ENCODE measurements around the gene CFAP20DC.

CFAP20DC gene

DNA sequence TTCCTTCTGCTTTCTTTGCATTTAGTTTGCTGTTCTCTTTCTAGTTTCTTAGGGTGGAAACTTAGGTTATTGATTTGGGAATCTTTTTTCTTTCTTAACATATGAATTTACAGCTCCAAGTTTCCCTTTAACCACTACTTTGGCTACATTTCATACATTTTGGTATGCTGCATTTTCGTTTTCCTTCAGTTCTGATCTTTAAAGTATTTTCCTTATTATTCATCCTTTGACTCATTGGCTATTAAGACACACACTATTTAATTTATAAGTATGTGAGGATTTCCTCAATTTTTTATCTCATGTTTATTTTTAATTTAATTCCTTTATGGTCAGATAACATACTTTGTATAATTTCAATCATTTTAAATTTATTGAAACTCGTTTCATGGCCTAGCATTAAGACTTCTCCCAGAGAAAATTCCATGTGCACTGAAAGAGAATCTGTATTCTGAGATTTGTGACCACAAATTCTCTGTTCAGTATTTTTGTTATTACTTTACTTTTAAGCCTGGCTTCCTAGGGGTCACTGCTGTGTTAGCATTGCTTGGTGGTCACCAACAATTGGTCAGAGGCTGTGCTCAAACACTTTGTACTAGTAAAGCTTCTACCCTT lies 87.7 kb downstream of the CFAP20DC start:
- TF ChIP-seq, protein P1, sequence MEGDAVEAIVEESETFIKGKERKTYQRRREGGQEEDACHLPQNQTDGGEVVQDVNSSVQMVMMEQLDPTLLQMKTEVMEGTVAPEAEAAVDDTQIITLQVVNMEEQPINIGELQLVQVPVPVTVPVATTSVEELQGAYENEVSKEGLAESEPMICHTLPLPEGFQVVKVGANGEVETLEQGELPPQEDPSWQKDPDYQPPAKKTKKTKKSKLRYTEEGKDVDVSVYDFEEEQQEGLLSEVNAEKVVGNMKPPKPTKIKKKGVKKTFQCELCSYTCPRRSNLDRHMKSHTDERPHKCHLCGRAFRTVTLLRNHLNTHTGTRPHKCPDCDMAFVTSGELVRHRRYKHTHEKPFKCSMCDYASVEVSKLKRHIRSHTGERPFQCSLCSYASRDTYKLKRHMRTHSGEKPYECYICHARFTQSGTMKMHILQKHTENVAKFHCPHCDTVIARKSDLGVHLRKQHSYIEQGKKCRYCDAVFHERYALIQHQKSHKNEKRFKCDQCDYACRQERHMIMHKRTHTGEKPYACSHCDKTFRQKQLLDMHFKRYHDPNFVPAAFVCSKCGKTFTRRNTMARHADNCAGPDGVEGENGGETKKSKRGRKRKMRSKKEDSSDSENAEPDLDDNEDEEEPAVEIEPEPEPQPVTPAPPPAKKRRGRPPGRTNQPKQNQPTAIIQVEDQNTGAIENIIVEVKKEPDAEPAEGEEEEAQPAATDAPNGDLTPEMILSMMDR (IDR thresholded peaks at IDR 0.05; ENCODE audit: control insufficient read depth, extremely low read depth, insufficient read depth): no peak
- DNase-seq (ENCODE audit: low read depth): no peak
- no peak overlapping the region for H3K4me3 ChIP-seq (ENCODE audit: low read depth, low read length)

- H3K4me3 ChIP-seq (ENCODE audit: low read depth, low read length): no peak overlapping the region
- TF ChIP-seq, protein P1 (IDR thresholded peaks at IDR 0.05; ENCODE audit: control insufficient read depth, extremely low read depth, insufficient read depth): no peak
- no peak for DNase-seq (ENCODE audit: low read depth)
These were observed 94.5 kb downstream of the CFAP20DC start for GRCh38 chr3:58955308-58955707.

DNA sequence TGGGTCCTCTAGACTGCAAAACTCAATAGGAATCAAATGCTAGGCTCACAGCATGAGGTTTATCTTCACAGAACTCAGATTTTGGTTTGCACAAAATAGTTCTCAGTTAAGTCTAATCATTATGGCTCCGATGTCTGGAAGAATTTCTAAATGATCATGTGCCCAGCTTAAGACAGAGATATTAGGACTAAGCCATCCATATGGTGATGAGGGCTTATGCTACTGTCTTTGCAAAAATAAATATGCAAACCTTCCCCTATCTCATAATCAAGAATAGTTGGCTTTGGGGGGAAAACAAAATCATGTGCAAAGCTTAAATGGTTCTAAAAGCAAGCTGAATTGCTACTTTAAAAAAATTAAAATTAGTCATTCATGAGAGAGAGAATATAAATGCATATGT lies 96.5 kb downstream of the CFAP20DC start:
- no peak for DNase-seq (ENCODE audit: low read depth)
- H3K4me3 ChIP-seq (ENCODE audit: low read depth, low read length): no peak overlapping the region
- TF ChIP-seq, protein P1 (IDR thresholded peaks at IDR 0.05; ENCODE audit: control insufficient read depth, extremely low read depth, insufficient read depth): no peak

GRCh38 chr3:58952128-58952917 lies 97.5 kb downstream of the CFAP20DC start:
- no peak overlapping the region for H3K4me3 ChIP-seq (ENCODE audit: low read depth, low read length)
- TF ChIP-seq, protein P1 (IDR thresholded peaks at IDR 0.05; ENCODE audit: control insufficient read depth, extremely low read depth, insufficient read depth): no peak
- no peak for DNase-seq (ENCODE audit: low read depth)

DNA sequence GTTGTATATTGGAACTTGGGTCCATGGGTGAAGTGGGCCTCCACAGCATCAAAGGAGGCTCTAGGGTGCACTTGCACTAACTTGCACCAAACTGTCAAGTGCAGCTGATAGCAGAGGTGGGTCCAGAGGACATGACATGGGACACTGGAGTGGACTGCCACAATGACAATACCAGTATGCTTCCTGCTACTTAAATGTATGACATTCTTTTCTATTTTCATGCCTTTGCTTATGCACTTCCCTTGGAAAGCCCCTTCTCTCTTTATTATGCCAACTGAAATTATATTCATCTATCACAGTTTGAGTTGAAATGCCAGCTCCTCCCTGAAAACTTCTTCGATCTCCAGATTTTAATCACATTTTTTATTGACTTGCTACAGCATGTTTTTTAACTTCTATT lies 101.8 kb downstream of the CFAP20DC start:
- DNase-seq (ENCODE audit: low read depth): no peak
- no peak overlapping the region for H3K4me3 ChIP-seq (ENCODE audit: low read depth, low read length)
- TF ChIP-seq, protein P1 (IDR thresholded peaks at IDR 0.05; ENCODE audit: control insufficient read depth, extremely low read depth, insufficient read depth): no peak

DNA sequence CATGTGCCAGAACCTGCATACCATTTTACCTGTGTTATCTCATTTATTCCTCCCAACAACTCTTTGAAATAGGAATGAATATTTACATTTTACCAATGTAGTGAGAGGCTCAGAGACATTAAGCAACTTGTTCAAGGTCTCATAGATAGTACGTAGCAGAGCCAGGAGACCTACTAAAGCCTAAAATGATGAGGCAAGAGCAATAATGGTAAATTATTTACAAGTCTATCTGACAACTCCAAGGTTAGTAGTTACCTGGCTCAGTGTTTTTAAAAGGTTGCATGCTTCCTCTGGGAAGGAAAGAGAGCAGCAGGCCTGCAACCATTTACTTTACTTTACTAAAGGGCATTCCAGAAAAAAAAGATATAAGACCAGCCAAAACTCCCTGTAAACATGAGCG lies 103.0 kb downstream of the CFAP20DC start:
- TF ChIP-seq, protein P1 (IDR thresholded peaks at IDR 0.05; ENCODE audit: control insufficient read depth, extremely low read depth, insufficient read depth): no peak
- no peak for DNase-seq (ENCODE audit: low read depth)
- H3K4me3 ChIP-seq (ENCODE audit: low read depth, low read length): no peak overlapping the region

Measured in LNCaP clone FGC (cell line).